Measurements from ENCODE around the gene AFF3. TPM values are rescaled to one million over a fixed set of nuclear protein-coding genes. Genes with fewer than 3 reads are reported as not detected.

Gene AFF3
- total RNA-seq, 4 donors from 2014 or later, result 3.1 to 5.0 (median 3.7) TPM

DNA sequence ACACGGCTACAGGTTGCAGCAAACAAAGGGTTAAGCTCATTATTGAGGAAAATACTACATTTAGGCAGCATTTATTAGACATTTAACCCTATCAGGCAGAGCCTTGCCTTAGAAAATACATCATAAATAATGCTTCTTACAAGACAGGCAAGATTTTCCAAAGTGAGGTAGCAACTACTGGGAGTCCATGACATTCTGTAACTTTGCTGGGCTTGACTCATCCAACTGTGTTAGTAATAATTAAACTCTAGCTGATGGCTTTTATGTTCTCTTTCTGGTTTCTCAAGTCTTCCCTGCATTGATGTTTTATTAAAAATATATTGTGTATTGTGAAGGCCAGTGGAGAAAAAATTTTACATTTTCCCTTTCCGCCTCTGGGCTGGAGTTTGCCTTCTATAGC lies 291.3 kb downstream of the AFF3 start:
- no peaks in the 10 kb centered on the region for H3K4me1 ChIP-seq
- 72% methylated on average over 2 of the region's 2 CpGs for WGBS
- H3K9me3 ChIP-seq, result no peaks in the 10 kb centered on the region
- H3K4me3 ChIP-seq, result no peak overlapping the region
- H3K27ac ChIP-seq, result no peak overlapping the region
- no peak for DNase-seq (ENCODE audit: low spot score in 2 of 2)
- TF ChIP-seq POLR2AphosphoS5 (IDR thresholded peaks at IDR 0.05) (no peak), POLR2A (IDR thresholded peaks at IDR 0.05) (no peak), EP300 (IDR thresholded peaks at IDR 0.05) (no peak), CTCF (IDR thresholded peaks at IDR 0.05) (no peak)
- no peaks in the 10 kb centered on the region for H3K27me3 ChIP-seq
- H3K36me3 ChIP-seq, result no peaks in the 10 kb centered on the region

DNA sequence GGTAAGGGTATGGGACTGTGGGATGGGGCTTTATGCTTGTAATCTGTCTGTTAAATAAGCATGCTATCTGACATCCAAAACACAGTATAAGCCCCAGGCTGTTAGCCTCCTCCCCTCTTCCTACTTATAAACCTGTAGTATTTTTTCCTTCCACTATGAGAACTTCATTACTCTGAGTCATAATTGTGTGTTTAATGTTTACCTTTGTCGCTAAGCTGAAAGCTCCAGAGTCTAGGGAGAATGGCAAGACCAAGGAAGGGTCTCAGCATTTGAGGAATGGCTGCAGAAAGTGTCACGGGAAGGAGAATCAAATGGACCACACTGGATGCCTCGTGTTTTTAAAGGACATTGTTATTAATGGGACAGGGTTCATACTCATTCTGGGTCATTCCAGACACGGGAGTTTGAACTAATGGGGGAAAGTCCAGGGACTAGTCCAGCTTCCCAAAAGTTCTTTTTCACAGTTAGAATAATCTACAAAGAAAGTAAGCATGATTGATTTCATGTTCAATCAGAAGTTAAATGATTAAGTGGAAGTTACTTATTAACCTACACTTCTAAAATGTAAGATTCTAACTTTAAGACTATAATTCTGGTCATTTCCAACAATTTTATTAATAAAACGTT lies 292.2 kb downstream of the AFF3 start:
- no peak for DNase-seq (ENCODE audit: low spot score in 2 of 2)
- H3K36me3 ChIP-seq, result no peaks in the 10 kb centered on the region
- WGBS, result 82% methylated on average over 5 of the region's 5 CpGs

GRCh38 chr2:99846462-99847107 lies 295.8 kb downstream of the AFF3 start:
- no peaks in the 10 kb centered on the region for H3K4me1 ChIP-seq
- H3K9me3 ChIP-seq, result no peaks in the 10 kb centered on the region
- WGBS, result 92% methylated on average over 5 of the region's 5 CpGs
- no peak for DNase-seq (ENCODE audit: low spot score in 2 of 2)
- no peaks in the 10 kb centered on the region for H3K36me3 ChIP-seq
- no peak overlapping the region for H3K27ac ChIP-seq
- no peaks in the 10 kb centered on the region for H3K27me3 ChIP-seq
- TF ChIP-seq CTCF (IDR thresholded peaks at IDR 0.05), result no peak
- no peak for TF ChIP-seq EP300 (IDR thresholded peaks at IDR 0.05)
- no peak for TF ChIP-seq POLR2AphosphoS5 (IDR thresholded peaks at IDR 0.05)
- TF ChIP-seq POLR2A (IDR thresholded peaks at IDR 0.05), result no peak
- no peak overlapping the region for H3K4me3 ChIP-seq

More for the DNA sequence above, 292.2 kb downstream of the AFF3 start:
- TF ChIP-seq POLR2AphosphoS5 (IDR thresholded peaks at IDR 0.05) (no peak), CTCF (IDR thresholded peaks at IDR 0.05) (no peak), POLR2A (IDR thresholded peaks at IDR 0.05) (no peak), EP300 (IDR thresholded peaks at IDR 0.05) (no peak)
- Histone ChIP-seq H3K27me3 (no peaks in the 10 kb centered on the region), H3K27ac (no peak overlapping the region), H3K4me3 (no peak overlapping the region), H3K4me1 (no peaks in the 10 kb centered on the region), H3K9me3 (no peaks in the 10 kb centered on the region)

DNA sequence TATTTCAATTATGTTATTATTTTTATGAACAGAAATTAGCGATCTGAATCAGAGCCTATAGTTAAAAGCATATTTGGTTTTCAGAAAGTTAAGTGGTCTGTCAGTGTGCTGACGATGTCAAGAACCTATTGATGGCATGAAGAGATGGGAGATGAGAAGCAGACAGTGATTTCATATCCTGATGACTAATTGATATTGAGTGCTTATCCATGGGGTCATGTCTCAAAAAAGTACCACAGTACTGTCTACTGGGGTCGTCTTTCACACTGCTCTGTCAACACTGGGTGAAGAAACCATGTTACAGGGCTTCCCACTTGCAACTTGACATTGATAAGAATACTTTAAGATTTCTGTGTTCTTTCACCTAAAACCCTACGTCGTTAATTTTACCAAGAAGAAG lies 297.1 kb downstream of the AFF3 start:
- Histone ChIP-seq H3K27ac (no peak overlapping the region), H3K27me3 (no peaks in the 10 kb centered on the region), H3K9me3 (no peaks in the 10 kb centered on the region), H3K36me3 (no peaks in the 10 kb centered on the region), H3K4me3 (no peak overlapping the region), H3K4me1 (no peaks in the 10 kb centered on the region)
- no peak for DNase-seq (ENCODE audit: low spot score in 2 of 2)
- no peak for TF ChIP-seq POLR2A (IDR thresholded peaks at IDR 0.05)
- no peak for TF ChIP-seq POLR2AphosphoS5 (IDR thresholded peaks at IDR 0.05)
- TF ChIP-seq EP300 (IDR thresholded peaks at IDR 0.05), result no peak
- TF ChIP-seq CTCF (IDR thresholded peaks at IDR 0.05), result no peak
- 72% methylated on average over 5 of the region's 5 CpGs for WGBS

GRCh38 chr2:99842451-99842850 lies 299.9 kb downstream of the AFF3 start:
- Histone ChIP-seq H3K4me3 (no peak overlapping the region), H3K27me3 (no peaks in the 10 kb centered on the region), H3K4me1 (no peaks in the 10 kb centered on the region), H3K9me3 (no peaks in the 10 kb centered on the region), H3K36me3 (no peaks in the 10 kb centered on the region), H3K27ac (no peak overlapping the region)
- no peak for DNase-seq (ENCODE audit: low spot score in 2 of 2)
- TF ChIP-seq CTCF (IDR thresholded peaks at IDR 0.05), result no peak
- no peak for TF ChIP-seq EP300 (IDR thresholded peaks at IDR 0.05)
- TF ChIP-seq POLR2A (IDR thresholded peaks at IDR 0.05), result no peak
- no peak for TF ChIP-seq POLR2AphosphoS5 (IDR thresholded peaks at IDR 0.05)
- WGBS, result 78% methylated on average over 4 of the region's 4 CpGs
